OCI-LY3 (cell line): ENCODE measurements around the gene KRTCAP2.

Experiments used
- H2AFZ ChIP-seq: fragments of 200-600, 300-600 bp; shearing (Covaris generic); 2 replicates; pipeline ENCODE4 v1.6.0; 2014; ENCODE audit warnings: antibody characterized with exemption, low read depth, low read length
- H3K27ac ChIP-seq: fragments of 200-600, 300-600 bp; sonication (generic); 2 replicates; pipeline ENCODE4 v1.5.1; 2014; ENCODE audit warnings: mild to moderate bottlenecking, low read length, moderate library complexity, mixed read lengths
- H3K27me3 ChIP-seq: fragments of 200-600, 300-600 bp; sonication (generic); 2 replicates; pipeline ENCODE4 v1.6.1; 2014; ENCODE audit warnings: low read depth, low read length, mixed read lengths
- H3K36me3 ChIP-seq: fragments of 200-600, 300-600 bp; sonication (generic); replicated peaks from 2 replicates; pipeline ENCODE3; 2014; ENCODE audit warnings: low read depth, low read length, mixed read lengths
- H3K4me1 ChIP-seq: fragments of 300-600, 200-600 bp; sonication (generic); 2 replicates; pipeline ENCODE4 v1.6.1; 2014; ENCODE audit warnings: low read length, mixed read lengths
- H3K4me2 ChIP-seq: fragments of 200-600, 300-600 bp; sonication (generic); 2 replicates; pipeline ENCODE4 v1.6.1; 2014; ENCODE audit warnings: low read length, mixed read lengths
- H3K4me3 ChIP-seq: fragments of 300-600, 200-600 bp; sonication (generic); 2 replicates; pipeline ENCODE4 v1.5.1; 2014; ENCODE audit warnings: antibody characterized with exemption, mild to moderate bottlenecking, low read length, moderate library complexity
- H3K79me2 ChIP-seq: fragments of 300-600, 200-600 bp; shearing (Covaris generic); 2 replicates; pipeline ENCODE4 v1.6.1; 2014; ENCODE audit warnings: mild to moderate bottlenecking, low read length, mixed read lengths
- H3K9ac ChIP-seq: fragments of 300-600, 200-600 bp; shearing (Covaris generic); 2 replicates; pipeline ENCODE4 v1.6.0; 2014; ENCODE audit warnings: mild to moderate bottlenecking, low read length, moderate library complexity
- H3K9me3 ChIP-seq: fragments of 200-600, 300-600 bp; shearing (Covaris generic); 2 replicates; pipeline ENCODE4 v1.6.1; 2014; ENCODE audit warnings: low read length, mixed read lengths; ENCODE audit not compliant: insufficient read depth
- H4K20me1 ChIP-seq: fragments of 200-600, 300-600 bp; sonication (generic); 2 replicates; pipeline ENCODE4 v1.6.1; 2016; ENCODE audit warnings: low read length, mixed read lengths; ENCODE audit not compliant: insufficient read depth
- EZH2phosphoT487 ChIP-seq: fragments of 200-600 bp; shearing (Covaris generic); IDR thresholded peaks from 2 replicates; pipeline ENCODE4 v1.6.1; 2018; ENCODE audit warnings: antibody characterized with exemption, mixed run types, low read depth
- TF ChIP-seq, protein P1 (sequence below): fragments of 200-600, 300-600 bp; sonication (generic); IDR thresholded peaks from 2 replicates; pipeline ENCODE4 v1.5.1; 2014; ENCODE audit warnings: antibody characterized with exemption, low read length, low read depth

The KRTCAP2 gene

GRCh38 chr1:155186794-155187455 lies 13.8 kb upstream of the KRTCAP2 start:
- Histone ChIP-seq H3K4me2 (no peak overlapping the region), H3K27me3 (no peaks in the 10 kb centered on the region), H3K9ac (no peak overlapping the region)

DNA sequence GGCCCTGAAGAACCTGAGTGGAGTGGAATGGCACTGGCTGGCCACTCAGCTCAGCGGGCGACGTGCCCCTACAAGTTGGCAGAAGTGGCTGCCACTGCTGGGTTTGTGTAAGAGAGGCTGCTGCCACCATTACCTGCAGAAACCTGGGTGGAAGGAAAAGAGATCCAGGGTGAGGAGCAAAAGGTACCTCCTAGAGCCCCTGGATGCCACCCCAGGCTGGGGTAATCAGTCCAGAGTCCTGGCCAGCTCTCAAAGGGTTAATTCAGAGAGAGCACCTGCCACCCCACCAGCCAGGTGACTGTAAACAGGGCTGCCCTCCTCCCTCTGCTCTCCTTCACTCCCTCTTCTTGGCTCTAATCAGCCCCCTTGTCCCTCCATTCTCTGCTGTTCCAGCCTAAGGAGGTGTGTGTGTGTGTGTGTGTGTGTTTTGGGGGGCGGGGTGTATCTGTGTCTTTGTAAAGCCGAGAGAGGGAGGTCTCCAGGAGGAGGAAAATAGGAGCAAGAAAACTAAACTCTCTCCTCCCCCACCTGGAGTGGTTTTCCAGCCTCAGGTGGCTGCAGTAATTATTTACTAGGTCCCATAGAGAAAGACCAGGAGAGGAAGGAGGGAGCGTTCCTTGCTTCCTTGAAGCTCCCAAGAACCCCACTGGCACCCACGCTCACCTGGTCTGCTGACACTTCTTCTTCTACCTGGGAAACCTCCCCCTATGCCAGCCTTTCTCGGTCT lies 13.1 kb upstream of the KRTCAP2 start:
- Histone ChIP-seq H3K4me3 (no peak overlapping the region), H4K20me1 (no peaks in the 10 kb centered on the region), H3K4me2 (peak overlapping the region; percentile 79; the same call in 1 of the 2 replicates), H3K27me3 (no peaks in the 10 kb centered on the region), H3K79me2 (no peaks in the 10 kb centered on the region), H3K4me1 (peaks cover 20% of the 10 kb centered on the region), H3K27ac (no peak overlapping the region), H3K9me3 (no peaks in the 10 kb centered on the region), H3K36me3 (peaks cover 2% of the 10 kb centered on the region), H3K9ac (peak overlapping the region; percentile 56; the same call in 1 of the 2 replicates), H2AFZ (no peak overlapping the region)
- TF ChIP-seq EZH2phosphoT487, result no peak
- TF ChIP-seq, protein P1, sequence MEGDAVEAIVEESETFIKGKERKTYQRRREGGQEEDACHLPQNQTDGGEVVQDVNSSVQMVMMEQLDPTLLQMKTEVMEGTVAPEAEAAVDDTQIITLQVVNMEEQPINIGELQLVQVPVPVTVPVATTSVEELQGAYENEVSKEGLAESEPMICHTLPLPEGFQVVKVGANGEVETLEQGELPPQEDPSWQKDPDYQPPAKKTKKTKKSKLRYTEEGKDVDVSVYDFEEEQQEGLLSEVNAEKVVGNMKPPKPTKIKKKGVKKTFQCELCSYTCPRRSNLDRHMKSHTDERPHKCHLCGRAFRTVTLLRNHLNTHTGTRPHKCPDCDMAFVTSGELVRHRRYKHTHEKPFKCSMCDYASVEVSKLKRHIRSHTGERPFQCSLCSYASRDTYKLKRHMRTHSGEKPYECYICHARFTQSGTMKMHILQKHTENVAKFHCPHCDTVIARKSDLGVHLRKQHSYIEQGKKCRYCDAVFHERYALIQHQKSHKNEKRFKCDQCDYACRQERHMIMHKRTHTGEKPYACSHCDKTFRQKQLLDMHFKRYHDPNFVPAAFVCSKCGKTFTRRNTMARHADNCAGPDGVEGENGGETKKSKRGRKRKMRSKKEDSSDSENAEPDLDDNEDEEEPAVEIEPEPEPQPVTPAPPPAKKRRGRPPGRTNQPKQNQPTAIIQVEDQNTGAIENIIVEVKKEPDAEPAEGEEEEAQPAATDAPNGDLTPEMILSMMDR, result no peak

More at GRCh38 chr1:155186794-155187455, 13.8 kb upstream of the KRTCAP2 start:
- H4K20me1 ChIP-seq, result no peaks in the 10 kb centered on the region
- no peak overlapping the region for H2AFZ ChIP-seq
- H3K9me3 ChIP-seq, result no peaks in the 10 kb centered on the region
- no peak for TF ChIP-seq EZH2phosphoT487
- TF ChIP-seq, protein P1, result no peak
- H3K27ac ChIP-seq, result no peak overlapping the region
- peaks cover 20% of the 10 kb centered on the region for H3K4me1 ChIP-seq
- H3K79me2 ChIP-seq, result no peaks in the 10 kb centered on the region
- peaks cover 2% of the 10 kb centered on the region for H3K36me3 ChIP-seq
- no peak overlapping the region for H3K4me3 ChIP-seq

GRCh38 chr1:155185783-155186066 lies 12.6 kb upstream of the KRTCAP2 start:
- H2AFZ ChIP-seq, result peak overlapping the region; percentile 80
- H4K20me1 ChIP-seq, result no peaks in the 10 kb centered on the region
- no peaks in the 10 kb centered on the region for H3K9me3 ChIP-seq
- H3K27me3 ChIP-seq, result no peaks in the 10 kb centered on the region
- H3K27ac ChIP-seq, result peak overlapping the region; percentile 46
- TF ChIP-seq, protein P1, result no peak
- peak overlapping the region; percentile 79 for H3K4me2 ChIP-seq
- H3K36me3 ChIP-seq, result peaks cover 2% of the 10 kb centered on the region
- peak overlapping the region; percentile 48 for H3K4me3 ChIP-seq
- H3K9ac ChIP-seq, result peak overlapping the region; percentile 56
- H3K79me2 ChIP-seq, result no peaks in the 10 kb centered on the region
- peaks cover 20% of the 10 kb centered on the region for H3K4me1 ChIP-seq
